K562 (cell line): ENCODE measurements around the gene PRKG1. TPM values are rescaled to one million over a fixed set of nuclear protein-coding genes. Genes with fewer than 3 reads are reported as not detected.

Experiments used
- ATAC-seq: fragments of 200-7000 bp; cut with Tn5 transposase; 3 replicates; pipeline ENCODE4 v1.9.1; 2020; ENCODE audit warnings: moderate library complexity
- BruUV-seq: library from RNA; stranded (reverse); fragments of 400-500 nt; replicated peaks from 2 replicates; lab custom pipeline; 2021; lab: Mats Ljungman, UMichigan
- CTCF ChIA-PET: fragments of 300-600 bp; formaldehyde crosslinking; extraction: SDS; loops from one replicate; lab custom pipeline; 2021; ENCODE audit warnings: low intra/inter-chr PET ratio; lab: Yijun Ruan, JAX
- POLR2A ChIA-PET: fragments of 300-600, 350-650 bp; sonication (Branson Sonifier 250); formaldehyde crosslinking; extraction: SDS; loops from one replicate; lab custom pipeline; 2021; ENCODE audit warnings: antibody characterized with exemption, inconsistent platforms; lab: Yijun Ruan, JAX
- DNase-seq, 4 experiments: peaks; one replicate each; pipeline versions ENCODE4 v3.0.0 to v3.0.0-alpha.2; 2011 to 2018; ENCODE audit warnings: low spot score in 3 of 4, mixed read lengths in 3 of 4; ENCODE audit errors: extremely low read depth in 1 of 4
- FAIRE-seq: peaks from 2 replicates; lab custom pipeline; 2011; peaks lifted over from hg19 to GRCh38; lab: Jason Lieb, UNC
- H2AFZ ChIP-seq: 2 replicates; pipeline ENCODE4 v1.6.0; 2011; ENCODE audit warnings: low read depth, low read length, control low read depth, inconsistent platforms
- H3K27ac ChIP-seq: fragments of 200-600 bp; 3 replicates; pipeline ENCODE4 v1.8.0; 2011; ENCODE audit warnings: low read depth, mild to moderate bottlenecking, control low read depth, inconsistent platforms, low read length, moderate library complexity, mixed read lengths; ENCODE audit errors: extremely low read depth
- H3K27me3 ChIP-seq, 2 experiments: fragments of 300-600 bp in 1 of 2; 2 replicates in 1 of 2; 3 replicates in 1 of 2; pipeline versions ENCODE4 v1.6.0 to v1.8.0; 2011; ENCODE audit warnings: inconsistent platforms in 2 of 2, low read length in 2 of 2, mild to moderate bottlenecking in 1 of 2, mixed read lengths in 1 of 2, moderate library complexity in 1 of 2; ENCODE audit not compliant: control insufficient read depth in 2 of 2, insufficient read depth in 2 of 2
- H3K36me3 ChIP-seq: fragments of 300-600 bp; 3 replicates; pipeline ENCODE4 v1.8.0; 2011; ENCODE audit warnings: mild to moderate bottlenecking, low read length, inconsistent platforms; ENCODE audit not compliant: control insufficient read depth, insufficient read depth
- H3K4me1 ChIP-seq, 2 experiments: fragments of 200-600 bp in 1 of 2; replicated peaks in 1 of 2; 2 replicates in 1 of 2; 3 replicates in 1 of 2; pipeline versions ENCODE4 v1.5.1 to v1.8.0; 2011; ENCODE audit warnings: inconsistent platforms in 2 of 2, low read length in 2 of 2, mild to moderate bottlenecking in 1 of 2, mixed read lengths in 1 of 2, moderate library complexity in 1 of 2; ENCODE audit not compliant: control insufficient read depth in 2 of 2, insufficient read depth in 2 of 2
- H3K4me2 ChIP-seq: 2 replicates; pipeline ENCODE4 v1.6.1; 2011; ENCODE audit warnings: low read length, control low read depth, inconsistent platforms, mixed read lengths; ENCODE audit not compliant: insufficient read depth
- H3K4me3 ChIP-seq: fragments of 200-600 bp; sonication (generic), shearing (Covaris generic); 2 replicates; pipeline ENCODE4 v1.5.1; 2016; ENCODE audit warnings: control low read depth, inconsistent platforms
- H3K79me2 ChIP-seq: fragments of 200-600 bp; 3 replicates; pipeline ENCODE4 v1.8.0; 2011; ENCODE audit warnings: low read length, inconsistent platforms; ENCODE audit not compliant: control insufficient read depth, insufficient read depth
- H3K9ac ChIP-seq, 2 experiments: 2 replicates each; pipeline versions ENCODE4 v1.6.0 to v1.6.1; 2011; ENCODE audit warnings: low read depth in 2 of 2, low read length in 2 of 2, control low read depth in 1 of 2, inconsistent platforms in 1 of 2, mild to moderate bottlenecking in 1 of 2, mixed read lengths in 1 of 2; ENCODE audit not compliant: insufficient read depth in 1 of 2
- H3K9me1 ChIP-seq: one replicate; pipeline ENCODE4 v1.6.0; 2011; ENCODE audit warnings: inconsistent platforms, mild to moderate bottlenecking, low read length, moderate library complexity; ENCODE audit not compliant: control insufficient read depth, insufficient read depth
- H3K9me3 ChIP-seq: replicated peaks from 2 replicates; pipeline ENCODE4 v1.5.1; 2011; ENCODE audit warnings: low read depth, low read length, inconsistent platforms; ENCODE audit not compliant: control insufficient read depth, insufficient read depth
- H4K20me1 ChIP-seq: replicated peaks from 2 replicates; pipeline ENCODE4 v1.6.1; 2011; ENCODE audit warnings: low read length, inconsistent platforms, mixed read lengths; ENCODE audit not compliant: control insufficient read depth, insufficient read depth
- BACH1 ChIP-seq: fragments of 200-800 bp; sonication (Bioruptor generic); IDR thresholded peaks from 2 replicates; pipeline ENCODE4 v1.6.1; 2016; ENCODE audit warnings: missing genetic modification characterization, missing compliant biosample characterization
- ELF2 ChIP-seq: fragments of 250-450 bp; sonication (Bioruptor Pico); IDR thresholded peaks from 2 replicates; pipeline ENCODE4 v1.5.0; 2021; ENCODE audit warnings: mild to moderate bottlenecking
- MCM3 ChIP-seq: fragments of 450-650 bp; IDR thresholded peaks from 2 replicates; pipeline ENCODE4 v1.6.1; 2016
- SMARCA5 ChIP-seq: fragments of 450-650 bp; IDR thresholded peaks from 2 replicates; pipeline ENCODE4 v1.6.1; 2016
- SMARCC2 ChIP-seq: fragments of 450-650 bp; IDR thresholded peaks from 2 replicates; pipeline ENCODE4 v1.6.1; 2017; ENCODE audit warnings: antibody characterized with exemption, moderate library complexity, mild to moderate bottlenecking, low read depth
- SPI1 ChIP-seq: IDR thresholded peaks from 2 replicates; pipeline ENCODE4 v1.6.1; 2011; ENCODE audit warnings: low read depth, low read length, control low read depth, borderline replicate concordance
- XRCC5 ChIP-seq: fragments of 200-400 bp; formaldehyde crosslinking; IDR thresholded peaks from 2 replicates; pipeline ENCODE4 v1.6.1; 2017; ENCODE audit warnings: low read depth, mild to moderate bottlenecking, low read length
- ZNF695 ChIP-seq: fragments of 450-650 bp; formaldehyde crosslinking; IDR thresholded peaks from 2 replicates; pipeline ENCODE4 v1.4.0; 2020; ENCODE audit warnings: mild to moderate bottlenecking, moderate library complexity
- WGBS: fragments of 100-300 bp; shearing (Covaris generic); methylation state at CpG from one replicate; pipeline ENCODE4 v1.1.6; 2016; ENCODE audit warnings: low coverage, mixed read lengths; ENCODE audit not compliant: insufficient coverage; ENCODE audit errors: missing lambda C conversion rate; 5-methylcytosine and 5-hydroxymethylcytosine counted together
- in situ Hi-C: fragments of 300-500 bp; cut with MboI; formaldehyde crosslinking; loops from 4 replicates; pipeline ENCODE4 v1.15.0; 2018; ENCODE audit warnings: inconsistent platforms, mixed read lengths
- intact Hi-C: fragments of 100-400 bp; cut with micrococcal nuclease; formaldehyde crosslinking; loops from 2 replicates; pipeline ENCODE4 v1.14.2; 2022
- polyA plus RNA-seq, 8 experiments: library from polyadenylated mRNA; depleted of rRNA in 4 of 8; stranded (reverse) in 5 of 8; unstranded in 3 of 8; fragments of >200 nt; fragmentation: Nextera tagmentation in 2 of 8; fragmentation: Illumina TruSeq in 1 of 8; extraction: Ambion mirVana in 2 of 8; extraction: Trizol in 1 of 8; gene quantifications; 2 replicates each; pipeline versions ENCODE4 v1.2.1 to v1.2.3, GENCODE V29; 2011 to 2014; ENCODE audit warnings: inconsistent platforms in 1 of 8, missing spikeins in 1 of 8
- total RNA-seq, 7 experiments: library from RNA; depleted of rRNA in 6 of 7; stranded (reverse); fragments of >200 nt in 6 of 7; fragmentation: Illumina TruSeq in 2 of 7; extraction: Trizol in 2 of 7; gene quantifications; 2 replicates each; pipeline versions ENCODE4 v1.2.1 to v1.2.3, GENCODE V29; 2011 to 2021; ENCODE audit warnings: low replicate concordance in 1 of 7
- TF ChIP-seq, protein P1 (sequence below), 2 experiments: fragments of 450-650 bp in 1 of 2; sonication (generic) in 1 of 2; formaldehyde crosslinking in 1 of 2; IDR thresholded peaks; 2 replicates each; pipeline versions ENCODE4 v1.7.1 to v1.9.0; 2016 to 2022; ENCODE audit warnings: inconsistent platforms in 1 of 2, mild to moderate bottlenecking in 1 of 2, missing genetic modification reagents in 1 of 2
- TF ChIP-seq, protein P2 (sequence below): fragments of 450-650 bp; formaldehyde crosslinking; IDR thresholded peaks from 2 replicates; pipeline ENCODE4 v1.4.0; 2020; ENCODE audit warnings: mild to moderate bottlenecking, mixed read lengths
- TF ChIP-seq, protein P3 (sequence below): fragments of 250-450 bp; sonication (Bioruptor Pico); IDR thresholded peaks from 2 replicates; pipeline ENCODE4 v1.8.0; 2021; ENCODE audit warnings: mild to moderate bottlenecking, moderate library complexity

The PRKG1 gene
- total and polyA plus RNA-seq, 9 of the 15 experiments (the other 6 are each of a cell fraction or from before 2014, with no cell fraction given) = 0.22 TPM; not detected in 8

- H3K36me3 ChIP-seq = no peaks in the 10 kb centered on the region
- no peaks in the 10 kb centered on the region for H3K27me3 ChIP-seq
- H3K9me3 ChIP-seq = no peaks in the 10 kb centered on the region
- no peak overlapping the region for H3K27ac ChIP-seq
- no peak overlapping the region for H3K9ac ChIP-seq
- BruUV-seq = no TSS peak
- no peaks in the 10 kb centered on the region for H3K4me1 ChIP-seq
- DNase-seq (no peak), FAIRE-seq (no peak), ATAC-seq (no peak)
- intact Hi-C loops (no loop called here), in situ Hi-C loops (no loop called here)
- H3K4me3 ChIP-seq = no peak overlapping the region
- H4K20me1 ChIP-seq = no peaks in the 10 kb centered on the region
- no peaks in the 10 kb centered on the region for H3K79me2 ChIP-seq
- ChIA-PET CTCF (no interaction called here), POLR2A (no interaction called here)
- H3K4me2 ChIP-seq = no peak overlapping the region
- no peak overlapping the region for H2AFZ ChIP-seq
- H3K9me1 ChIP-seq = no peaks in the 10 kb centered on the region
- 0% methylated on average over 1 of the region's 1 CpG for WGBS
- TF ChIP-seq MCM3 = no peak
- TF ChIP-seq SMARCA5 = no peak
- TF ChIP-seq SMARCC2 = no peak
- no peak for TF ChIP-seq XRCC5
- no peak for TF ChIP-seq ELF2 (CRISPR knock-in tag)
- no peak for TF ChIP-seq BACH1 (tag)
- TF ChIP-seq, protein P1, sequence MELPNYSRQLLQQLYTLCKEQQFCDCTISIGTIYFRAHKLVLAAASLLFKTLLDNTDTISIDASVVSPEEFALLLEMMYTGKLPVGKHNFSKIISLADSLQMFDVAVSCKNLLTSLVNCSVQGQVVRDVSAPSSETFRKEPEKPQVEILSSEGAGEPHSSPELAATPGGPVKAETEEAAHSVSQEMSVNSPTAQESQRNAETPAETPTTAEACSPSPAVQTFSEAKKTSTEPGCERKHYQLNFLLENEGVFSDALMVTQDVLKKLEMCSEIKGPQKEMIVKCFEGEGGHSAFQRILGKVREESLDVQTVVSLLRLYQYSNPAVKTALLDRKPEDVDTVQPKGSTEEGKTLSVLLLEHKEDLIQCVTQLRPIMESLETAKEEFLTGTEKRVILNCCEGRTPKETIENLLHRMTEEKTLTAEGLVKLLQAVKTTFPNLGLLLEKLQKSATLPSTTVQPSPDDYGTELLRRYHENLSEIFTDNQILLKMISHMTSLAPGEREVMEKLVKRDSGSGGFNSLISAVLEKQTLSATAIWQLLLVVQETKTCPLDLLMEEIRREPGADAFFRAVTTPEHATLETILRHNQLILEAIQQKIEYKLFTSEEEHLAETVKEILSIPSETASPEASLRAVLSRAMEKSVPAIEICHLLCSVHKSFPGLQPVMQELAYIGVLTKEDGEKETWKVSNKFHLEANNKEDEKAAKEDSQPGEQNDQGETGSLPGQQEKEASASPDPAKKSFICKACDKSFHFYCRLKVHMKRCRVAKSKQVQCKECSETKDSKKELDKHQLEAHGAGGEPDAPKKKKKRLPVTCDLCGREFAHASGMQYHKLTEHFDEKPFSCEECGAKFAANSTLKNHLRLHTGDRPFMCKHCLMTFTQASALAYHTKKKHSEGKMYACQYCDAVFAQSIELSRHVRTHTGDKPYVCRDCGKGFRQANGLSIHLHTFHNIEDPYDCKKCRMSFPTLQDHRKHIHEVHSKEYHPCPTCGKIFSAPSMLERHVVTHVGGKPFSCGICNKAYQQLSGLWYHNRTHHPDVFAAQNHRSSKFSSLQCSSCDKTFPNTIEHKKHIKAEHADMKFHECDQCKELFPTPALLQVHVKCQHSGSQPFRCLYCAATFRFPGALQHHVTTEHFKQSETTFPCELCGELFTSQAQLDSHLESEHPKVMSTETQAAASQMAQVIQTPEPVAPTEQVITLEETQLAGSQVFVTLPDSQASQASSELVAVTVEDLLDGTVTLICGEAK (IDR thresholded peaks at IDR 0.05) = no peak
- TF ChIP-seq, protein P1 (CRISPR knock-in tag; IDR thresholded peaks at IDR 0.05) = no peak
- no peak for TF ChIP-seq SPI1
- TF ChIP-seq, protein P2, sequence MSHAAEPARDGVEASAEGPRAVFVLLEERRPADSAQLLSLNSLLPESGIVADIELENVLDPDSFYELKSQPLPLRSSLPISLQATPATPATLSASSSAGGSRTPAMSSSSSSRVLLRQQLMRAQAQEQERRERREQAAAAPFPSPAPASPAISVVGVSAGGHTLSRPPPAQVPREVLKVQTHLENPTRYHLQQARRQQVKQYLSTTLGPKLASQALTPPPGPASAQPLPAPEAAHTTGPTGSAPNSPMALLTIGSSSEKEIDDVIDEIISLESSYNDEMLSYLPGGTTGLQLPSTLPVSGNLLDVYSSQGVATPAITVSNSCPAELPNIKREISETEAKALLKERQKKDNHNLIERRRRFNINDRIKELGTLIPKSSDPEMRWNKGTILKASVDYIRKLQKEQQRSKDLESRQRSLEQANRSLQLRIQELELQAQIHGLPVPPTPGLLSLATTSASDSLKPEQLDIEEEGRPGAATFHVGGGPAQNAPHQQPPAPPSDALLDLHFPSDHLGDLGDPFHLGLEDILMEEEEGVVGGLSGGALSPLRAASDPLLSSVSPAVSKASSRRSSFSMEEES = no peak
- no peak for TF ChIP-seq ZNF695
- TF ChIP-seq, protein P3, sequence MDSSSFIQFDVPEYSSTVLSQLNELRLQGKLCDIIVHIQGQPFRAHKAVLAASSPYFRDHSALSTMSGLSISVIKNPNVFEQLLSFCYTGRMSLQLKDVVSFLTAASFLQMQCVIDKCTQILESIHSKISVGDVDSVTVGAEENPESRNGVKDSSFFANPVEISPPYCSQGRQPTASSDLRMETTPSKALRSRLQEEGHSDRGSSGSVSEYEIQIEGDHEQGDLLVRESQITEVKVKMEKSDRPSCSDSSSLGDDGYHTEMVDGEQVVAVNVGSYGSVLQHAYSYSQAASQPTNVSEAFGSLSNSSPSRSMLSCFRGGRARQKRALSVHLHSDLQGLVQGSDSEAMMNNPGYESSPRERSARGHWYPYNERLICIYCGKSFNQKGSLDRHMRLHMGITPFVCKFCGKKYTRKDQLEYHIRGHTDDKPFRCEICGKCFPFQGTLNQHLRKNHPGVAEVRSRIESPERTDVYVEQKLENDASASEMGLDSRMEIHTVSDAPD (CRISPR knock-in tag) = no peak
Measured at GRCh38 chr10:51235865-51236264, 161.6 kb downstream of the PRKG1 start.
